Stimulated activated CD4-positive, alpha-beta T cell treated with anti-CD3 and anti-CD28 coated beads, Interleukin-4, amount 100 ng/mL, for 24 hours (primary cell): ENCODE results near the gene TMEM107.
"Not testable (repeated sequence)": the region's sequence is repeated elsewhere in the genome, so short reads cannot be mapped to it uniquely, and the experiment has no call there.

Experiments used
- DNase-seq: peaks from one replicate; pipeline ENCODE4 v3.0.0-alpha.2; 2020

TMEM107 gene

GRCh38 chr17:8176197-8176940, at the start of gene TMEM107:
TMEM107 (minus strand) TSS chr17:8176380; CDS start chr17:8176286, 94 bp downstream.
- peak; percentile 88 for DNase-seq

- DNase-seq, result no peak
Measured at GRCh38 chr17:8224891-8225812, 49.0 kb upstream of the TMEM107 start.

- peak; percentile 60 for DNase-seq
Measured at GRCh38 chr17:8223356-8224126, 47.4 kb upstream of the TMEM107 start.

- DNase-seq, result peak; percentile 91
Measured at GRCh38 chr17:8222630-8223355, 46.6 kb upstream of the TMEM107 start.

GRCh38 chr17:8222380-8222629, 46.1 kb upstream of the TMEM107 start:
- no peak for DNase-seq

- DNase-seq, result peak; percentile 93
Measured at GRCh38 chr17:8221663-8222379, 45.6 kb upstream of the TMEM107 start.

- peak; percentile 93 for DNase-seq
Measured at GRCh38 chr17:8220783-8221662, 44.8 kb upstream of the TMEM107 start.

- not testable (repeated sequence) for DNase-seq
Measured at GRCh38 chr17:8214000-8214399, 37.8 kb upstream of the TMEM107 start.

GRCh38 chr17:8212312-8213180, 36.4 kb upstream of the TMEM107 start:
- DNase-seq, result no peak

- DNase-seq, result no peak
Measured at GRCh38 chr17:8210761-8211458, 34.7 kb upstream of the TMEM107 start.

GRCh38 chr17:8209907-8210760, 34.0 kb upstream of the TMEM107 start, which contains the start of gene AURKB:
AURKB (minus strand) TSS chr17:8210575; CDS start chr17:8210224, 351 bp downstream.
- peak; percentile 95 for DNase-seq

- no peak for DNase-seq
Measured at GRCh38 chr17:8206536-8206935, 30.4 kb upstream of the TMEM107 start.

- DNase-seq, result no peak
Measured at GRCh38 chr17:8204761-8205555, 28.8 kb upstream of the TMEM107 start.

- DNase-seq, result peak; percentile 66
Measured at GRCh38 chr17:8192070-8192815, 16.1 kb upstream of the TMEM107 start.

- DNase-seq, result no peak
Measured at GRCh38 chr17:8190506-8190905, 14.3 kb upstream of the TMEM107 start.

- DNase-seq, result peak; percentile 97
Measured at GRCh38 chr17:8189711-8190477, 13.7 kb upstream of the TMEM107 start, which contains the start of gene BORCS6. BORCS6 (minus strand) TSS chr17:8190180; CDS start chr17:8190140, 40 bp downstream.
